HL-60 (cell line): ENCODE results near the gene GAS5.

Experiments
- CTCF ChIP-seq: IDR thresholded peaks from one replicate; pipeline ENCODE4 v1.5.1; 2011; ENCODE audit warnings: low read length, control low read depth, inconsistent platforms; ENCODE audit not compliant: insufficient read depth
- GABPA ChIP-seq: IDR thresholded peaks from 2 replicates; pipeline ENCODE4 v1.6.1; 2012; ENCODE audit warnings: low read depth
- POLR2AphosphoS5 ChIP-seq: IDR thresholded peaks from 2 replicates; pipeline ENCODE4 v1.6.1; 2012; ENCODE audit warnings: low read depth
- REST ChIP-seq: IDR thresholded peaks from 2 replicates; pipeline ENCODE4 v1.6.1; 2012; ENCODE audit warnings: low read depth; ENCODE audit not compliant: insufficient replicate concordance
- SPI1 ChIP-seq: IDR thresholded peaks from 2 replicates; pipeline ENCODE4 v1.6.1; 2012; ENCODE audit warnings: low read depth, mild to moderate bottlenecking, borderline replicate concordance

- TF ChIP-seq POLR2AphosphoS5 = peak; percentile 99
- no peak for TF ChIP-seq CTCF
- TF ChIP-seq REST = peak; percentile 85
- no peak for TF ChIP-seq SPI1
- no peak; the same call in 1 of the 2 replicates for TF ChIP-seq GABPA
Measured at GRCh38 chr1:173867753-173868265, at the start of gene GAS5.
